ENCODE measurements around the gene MTM1.

MTM1 gene

GRCh38 chrX:150548684-150549083, 19.7 kb upstream of the MTM1 start:
- no peak for DNase-seq (ENCODE audit: low spot score)

DNA sequence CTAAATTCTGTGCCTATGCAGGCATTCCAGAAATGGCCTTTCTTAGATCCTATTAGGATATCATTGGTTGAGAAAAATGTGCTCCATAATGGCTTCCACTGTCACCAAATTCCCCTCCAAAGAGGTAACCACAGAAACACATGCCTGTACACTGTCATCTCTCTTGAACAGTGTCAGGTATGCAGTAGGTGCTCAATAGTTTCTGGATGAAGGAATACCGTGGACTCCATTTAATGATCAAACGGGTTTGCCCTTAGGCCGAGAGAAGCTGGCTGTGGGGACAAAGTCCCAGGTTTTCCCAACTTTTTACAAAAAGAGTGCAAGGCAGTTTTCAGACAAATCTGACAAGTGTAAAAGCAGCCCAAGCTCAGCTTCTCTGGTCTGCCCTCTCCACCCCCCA, 16.5 kb upstream of the MTM1 start:
- no peak for DNase-seq (ENCODE audit: low spot score)

- DNase-seq (ENCODE audit: low spot score), result no peak
These were observed 10.0 kb upstream of the MTM1 start for GRCh38 chrX:150558424-150558823.

DNA sequence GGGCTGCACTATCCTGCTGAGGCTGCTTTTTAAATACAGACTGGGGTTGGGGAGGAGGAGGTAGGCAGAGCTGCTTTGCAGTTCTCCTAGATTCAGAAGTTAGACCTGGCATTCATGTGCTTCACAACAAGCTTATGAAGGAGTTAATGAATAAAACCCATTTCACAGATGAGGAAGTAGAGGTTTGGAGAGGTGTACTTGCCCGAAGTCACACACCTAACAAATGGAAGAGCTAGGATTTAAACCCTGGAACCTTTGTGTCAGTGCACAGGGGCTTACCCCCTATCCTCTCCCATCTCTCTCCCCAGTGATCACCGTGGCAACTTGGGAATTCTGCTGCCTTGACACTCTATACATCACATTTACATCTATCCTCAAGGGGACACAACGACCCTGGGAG, 3.6 kb upstream of the MTM1 start:
- DNase-seq (ENCODE audit: low spot score), result no peak

GRCh38 chrX:150565551-150565950, 2.9 kb upstream of the MTM1 start:
- no peak for DNase-seq (ENCODE audit: low spot score)

GRCh38 chrX:150566734-150567182, 1.7 kb upstream of the MTM1 start:
- no peak for DNase-seq (ENCODE audit: low spot score)

DNA sequence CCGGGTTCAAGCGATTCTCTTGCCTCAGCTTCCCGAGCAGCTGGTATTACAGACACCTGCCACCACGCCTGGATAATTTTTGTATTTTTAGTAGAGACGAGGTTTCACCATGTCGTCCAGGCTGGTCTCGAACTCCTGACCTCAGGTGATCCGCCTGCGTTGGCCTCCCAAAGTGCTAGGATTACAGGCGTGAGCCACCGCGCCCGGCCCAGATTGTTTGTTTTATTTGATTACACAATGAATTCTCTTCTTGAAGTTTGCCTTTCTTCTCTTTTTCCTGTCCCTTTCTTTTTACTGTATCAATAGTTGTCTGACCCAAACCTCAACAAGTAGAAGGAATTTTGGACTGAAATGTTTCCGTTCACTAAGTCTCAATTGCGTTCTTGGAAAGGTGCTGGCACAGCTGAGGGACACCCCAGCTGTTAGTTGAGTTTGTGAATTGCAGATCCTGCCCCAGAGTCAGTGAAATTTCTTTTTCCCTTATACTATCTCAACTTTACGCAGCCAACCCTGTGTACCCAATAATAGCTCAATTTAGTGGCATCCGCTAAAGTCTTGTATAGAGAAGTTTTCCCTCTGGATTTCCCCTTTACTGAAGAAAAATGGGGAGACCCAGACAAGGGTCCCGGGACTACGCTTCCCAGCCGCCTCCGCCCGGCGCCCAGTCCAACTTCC, 639 bp upstream of the MTM1 start:
- no peak for DNase-seq (ENCODE audit: low spot score)

GRCh38 chrX:150569155-150569477, 695 bp downstream of the MTM1 start:
- no peak for DNase-seq (ENCODE audit: low spot score)

DNA sequence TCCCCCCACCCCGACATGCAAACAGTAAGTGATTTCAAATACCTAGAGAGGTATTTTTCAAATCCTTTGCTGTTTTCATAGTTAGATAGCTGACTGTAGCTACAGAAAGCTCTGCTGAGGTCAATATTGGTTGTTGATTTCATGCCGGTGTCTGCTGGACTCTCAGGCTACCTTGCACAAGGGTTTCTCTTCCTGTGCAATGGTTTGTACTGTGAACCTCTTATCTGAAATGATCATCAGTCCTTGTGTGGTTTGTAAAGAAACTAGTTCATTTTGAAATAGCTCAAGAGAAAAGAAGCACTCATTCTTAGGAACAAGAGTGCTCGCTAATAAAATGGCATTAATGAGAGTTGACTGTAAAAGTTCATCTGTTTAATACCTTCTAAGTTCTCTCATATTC, 2.1 kb downstream of the MTM1 start:
- DNase-seq (ENCODE audit: low spot score), result no peak

GRCh38 chrX:150572206-150572605, 3.8 kb downstream of the MTM1 start:
- no peak for DNase-seq (ENCODE audit: low spot score)

GRCh38 chrX:150573106-150573505, 4.7 kb downstream of the MTM1 start:
- no peak for DNase-seq (ENCODE audit: low spot score)

DNA sequence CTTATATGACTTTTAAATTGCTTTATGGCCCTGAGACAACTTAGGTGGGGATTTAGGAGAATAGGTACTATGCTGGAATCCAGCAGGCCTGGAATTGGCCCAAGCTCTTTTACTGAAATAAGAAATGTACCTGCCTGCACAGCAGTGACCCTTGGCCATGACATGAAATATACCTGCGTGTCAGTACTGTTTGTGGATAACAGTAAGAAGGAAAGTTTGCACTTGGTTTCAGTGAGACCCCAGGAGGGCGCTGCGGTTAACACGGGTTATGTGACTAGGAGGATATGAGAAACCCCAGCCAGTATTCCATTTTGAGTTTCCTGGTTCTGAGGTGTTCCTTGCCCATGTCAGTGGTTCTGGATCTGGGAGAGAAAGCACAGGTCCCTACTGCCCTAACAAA, 5.3 kb downstream of the MTM1 start:
- no peak for DNase-seq (ENCODE audit: low spot score)

- DNase-seq (ENCODE audit: low spot score), result no peak
These were observed 6.4 kb downstream of the MTM1 start for GRCh38 chrX:150574559-150575418.

DNA sequence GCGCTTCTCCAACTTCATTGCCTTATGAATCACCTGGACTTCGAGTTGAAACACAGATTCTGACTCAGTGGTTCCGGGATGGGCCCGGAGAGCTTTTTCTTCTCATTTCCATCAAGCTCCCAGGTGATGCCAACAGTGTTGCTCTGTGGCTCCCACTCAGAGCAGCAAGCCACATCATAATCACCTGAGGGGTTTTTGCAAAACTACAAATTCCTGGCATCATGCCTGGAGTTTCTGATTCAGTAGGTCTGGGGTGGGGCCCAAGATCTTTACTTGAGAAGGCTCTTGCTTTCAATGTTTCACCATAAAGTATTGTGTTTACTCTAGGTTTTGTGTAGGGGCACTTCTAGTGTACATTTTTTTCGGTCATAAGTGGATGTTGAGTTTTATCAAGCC, 7.0 kb downstream of the MTM1 start:
- no peak for DNase-seq (ENCODE audit: low spot score)

DNA sequence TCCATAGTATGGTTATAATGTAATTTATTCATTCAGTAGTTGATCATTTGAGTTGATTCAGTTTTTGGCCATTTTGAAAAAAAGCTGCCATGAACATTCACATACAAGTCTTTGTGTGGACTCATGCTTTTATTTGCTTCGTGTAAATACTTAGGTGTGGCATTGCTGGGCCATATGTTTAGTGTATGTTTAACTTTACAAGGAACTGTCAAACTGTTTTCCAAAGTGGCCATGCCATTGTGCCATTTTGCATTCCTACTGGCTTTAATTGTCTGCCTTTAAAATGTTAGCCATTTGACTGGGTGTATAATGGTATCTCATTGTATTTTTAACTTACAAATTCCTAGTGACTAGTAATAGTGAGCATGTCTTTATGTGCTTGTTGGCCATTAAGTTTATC, 8.8 kb downstream of the MTM1 start:
- no peak for DNase-seq (ENCODE audit: low spot score)

DNA sequence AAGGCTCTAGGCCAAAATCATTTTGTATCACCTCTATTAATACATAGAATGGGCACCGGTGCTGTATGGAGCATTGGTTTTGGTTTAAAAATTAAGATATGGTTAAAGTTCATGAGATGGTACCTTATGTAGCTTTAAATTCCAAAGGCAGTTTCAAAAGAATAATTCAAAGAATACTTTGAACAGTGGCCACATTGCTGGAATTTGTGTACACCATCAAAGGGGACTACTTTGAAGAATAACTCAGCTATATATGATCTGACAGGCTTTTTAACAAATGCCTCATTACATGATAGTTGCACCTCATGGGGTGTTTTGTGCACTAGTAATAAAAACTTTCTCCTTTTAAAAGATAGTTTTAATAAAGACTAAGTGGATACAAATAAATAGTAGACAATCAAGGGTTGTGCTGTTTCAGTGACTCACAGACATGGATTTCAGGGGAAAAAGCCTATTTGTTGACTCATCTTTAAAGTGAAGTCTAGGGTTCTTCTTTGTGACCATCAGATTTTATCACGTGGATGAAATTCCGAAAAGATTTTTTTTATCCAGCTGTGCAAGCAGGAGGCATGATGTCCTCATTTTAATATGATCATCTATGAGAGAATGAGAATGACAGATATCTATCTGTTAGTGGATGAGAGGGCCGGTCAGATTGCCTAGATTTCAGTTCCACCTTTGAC, 12.8 kb downstream of the MTM1 start:
- no peak for DNase-seq (ENCODE audit: low spot score)

GRCh38 chrX:150582338-150582948, 14.0 kb downstream of the MTM1 start:
- no peak for DNase-seq (ENCODE audit: low spot score)

DNA sequence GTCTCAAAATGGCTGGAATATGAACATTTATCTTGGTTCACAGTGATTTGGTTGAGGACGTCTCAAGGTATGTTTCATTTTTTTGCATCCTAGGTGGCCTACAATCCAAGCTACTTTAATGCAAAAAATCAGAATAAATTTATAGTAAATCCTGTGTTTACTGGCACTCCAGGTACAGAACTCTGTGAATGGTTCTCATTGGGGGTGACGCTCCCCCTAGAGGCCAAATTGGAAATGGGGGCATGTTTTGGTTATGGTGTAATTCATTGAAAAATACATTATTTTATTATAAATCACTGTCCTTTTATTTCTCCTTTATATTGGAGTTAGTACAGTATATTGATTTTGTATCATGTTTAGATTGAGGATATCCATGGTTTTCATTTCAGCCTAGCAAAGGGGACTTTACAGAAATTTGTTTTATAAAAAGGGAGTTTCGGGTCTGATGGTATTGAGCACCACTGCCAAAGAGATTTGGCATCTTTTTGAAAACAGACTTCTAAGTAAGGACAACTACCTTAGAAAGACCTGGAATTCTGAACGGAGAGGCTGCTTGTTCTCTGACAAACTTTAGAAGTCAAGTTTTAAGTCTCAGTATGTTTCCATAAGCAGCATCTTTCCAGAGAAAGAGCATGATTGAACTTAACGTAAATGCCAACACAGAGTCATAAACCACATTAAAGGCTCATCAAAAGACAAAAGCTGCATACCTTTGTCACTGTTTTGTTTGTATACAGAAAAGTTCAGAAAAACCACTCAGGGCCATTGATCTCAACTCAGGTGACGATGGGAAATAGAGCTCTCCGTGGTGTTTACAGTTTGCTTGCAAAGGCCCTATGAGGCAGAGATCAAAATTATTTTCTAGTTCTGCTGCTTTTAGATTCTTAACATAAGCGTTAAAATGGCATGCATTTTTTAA, 19.4 kb downstream of the MTM1 start:
- no peak for DNase-seq (ENCODE audit: low spot score)

DNA sequence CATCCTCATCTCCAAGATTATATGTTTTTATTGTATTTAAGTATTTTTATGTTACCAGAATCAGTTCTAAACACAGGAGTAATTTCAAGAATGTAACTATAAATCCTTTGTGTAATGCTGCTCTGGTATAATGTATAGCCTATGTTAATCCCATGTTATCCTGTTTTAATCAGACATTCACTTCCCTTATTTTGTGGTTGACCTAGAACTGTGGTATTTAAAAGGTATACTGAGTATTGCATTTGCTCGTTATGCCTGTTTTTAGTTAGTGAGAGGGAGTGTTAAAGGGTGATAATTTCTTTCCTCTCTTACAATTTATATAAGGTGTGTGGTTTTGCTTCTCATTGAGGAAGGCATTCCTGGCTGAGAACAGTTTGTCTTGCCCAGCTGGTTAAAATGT, 26.2 kb downstream of the MTM1 start:
- no peak for DNase-seq (ENCODE audit: low spot score)

DNA sequence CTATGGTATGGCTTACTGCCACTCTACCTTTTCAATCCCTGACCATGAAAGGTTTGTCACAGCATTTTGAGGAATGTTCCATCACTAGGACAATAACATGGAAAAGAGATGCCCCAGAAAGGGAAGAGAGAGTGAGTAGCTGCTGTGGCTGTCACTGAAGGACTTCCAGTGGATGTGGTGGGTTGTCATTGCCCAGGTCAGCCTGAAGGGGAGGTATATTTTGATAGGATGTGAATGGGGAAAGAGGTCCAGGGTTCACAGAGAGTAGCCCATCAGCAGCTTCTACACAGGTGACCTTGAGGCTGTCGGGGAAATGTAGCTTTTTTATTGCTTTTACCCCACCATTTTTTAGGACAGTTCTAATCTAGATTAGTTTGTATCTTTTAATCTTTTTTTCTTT, 30.8 kb downstream of the MTM1 start:
- DNase-seq (ENCODE audit: low spot score), result no peak

DNA sequence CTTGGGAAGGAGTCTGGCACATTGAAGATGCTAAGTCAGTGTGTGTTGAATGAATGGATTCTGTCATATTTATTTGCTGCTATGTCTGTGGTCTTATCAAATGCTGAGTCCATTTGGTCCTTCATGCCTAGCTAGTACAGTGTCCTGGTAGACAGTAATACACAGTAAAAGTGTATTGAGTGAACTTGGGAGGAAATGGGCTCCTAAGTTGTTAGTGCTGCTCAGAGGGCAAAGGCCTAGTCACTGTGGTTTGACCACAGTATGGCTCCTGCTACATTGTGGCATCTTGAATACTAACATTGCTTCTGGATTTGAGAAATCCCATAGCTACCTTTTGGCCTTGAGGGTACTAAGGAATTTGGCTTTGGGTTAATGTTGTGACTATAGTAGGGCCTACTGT, 33.9 kb downstream of the MTM1 start:
- DNase-seq (ENCODE audit: low spot score), result no peak

- DNase-seq (ENCODE audit: low spot score), result no peak
These were observed 34.3 kb downstream of the MTM1 start for GRCh38 chrX:150602743-150603142.

All from putamen (tissue), 1 donor.